GM19467 (cell line): ENCODE measurements around the gene NBAS.
"Not testable (repeated sequence)": the region's sequence is repeated elsewhere in the genome, so short reads cannot be mapped to it uniquely, and the experiment has no call there.

Source experiments
- ATAC-seq: cut with Tn5 transposase; IDR thresholded peaks from one replicate; pipeline ENCODE4 v1.9.1; 2021; ENCODE audit warnings: mild to moderate bottlenecking, moderate library complexity; ENCODE audit not compliant: unreplicated experiment

NBAS gene

GRCh38 chr2:15323227-15323626 lies 237.9 kb downstream of the NBAS start:
- no peak for ATAC-seq

- not testable (repeated sequence) for ATAC-seq
These were observed 239.7 kb downstream of the NBAS start for GRCh38 chr2:15321481-15321880.

- no peak for ATAC-seq
These were observed 244.7 kb downstream of the NBAS start for GRCh38 chr2:15316370-15316814.

- no peak for ATAC-seq
These were observed 245.7 kb downstream of the NBAS start for GRCh38 chr2:15315411-15315810.

GRCh38 chr2:15313657-15314056 lies 247.5 kb downstream of the NBAS start:
- peak; percentile 76 for ATAC-seq

- ATAC-seq: no peak
These were observed 249.2 kb downstream of the NBAS start for GRCh38 chr2:15311926-15312325.

- ATAC-seq: peak; percentile 58
These were observed 249.8 kb downstream of the NBAS start for GRCh38 chr2:15311201-15311907.

GRCh38 chr2:15307526-15307925 lies 253.6 kb downstream of the NBAS start:
- ATAC-seq: no peak

GRCh38 chr2:15306706-15307105 lies 254.4 kb downstream of the NBAS start:
- no peak for ATAC-seq

GRCh38 chr2:15303874-15304273 lies 257.3 kb downstream of the NBAS start:
- ATAC-seq: no peak

- no peak for ATAC-seq
These were observed 259.0 kb downstream of the NBAS start for GRCh38 chr2:15302154-15302553.

- ATAC-seq: no peak
These were observed 260.2 kb downstream of the NBAS start for GRCh38 chr2:15300624-15301573.

- ATAC-seq: no peak
These were observed 261.1 kb downstream of the NBAS start for GRCh38 chr2:15299904-15300520.

- no peak for ATAC-seq
These were observed 262.4 kb downstream of the NBAS start for GRCh38 chr2:15298770-15299169.

GRCh38 chr2:15293262-15293937 lies 267.7 kb downstream of the NBAS start:
- peak; percentile 90 for ATAC-seq

- ATAC-seq: no peak
These were observed 273.5 kb downstream of the NBAS start for GRCh38 chr2:15287447-15288184.

- ATAC-seq: no peak
These were observed 276.5 kb downstream of the NBAS start for GRCh38 chr2:15284614-15285013.

GRCh38 chr2:15281681-15282080 lies 279.5 kb downstream of the NBAS start:
- no peak for ATAC-seq

- no peak for ATAC-seq
These were observed 281.8 kb downstream of the NBAS start for GRCh38 chr2:15279201-15279876.

- no peak for ATAC-seq
These were observed 282.8 kb downstream of the NBAS start for GRCh38 chr2:15278296-15278695.
